ENCODE measurements around the gene TACR3. TPM values are rescaled to one million over a fixed set of nuclear protein-coding genes. Genes with fewer than 3 reads are reported as not detected.
"Not testable (repeated sequence)": the region's sequence is repeated elsewhere in the genome, so short reads cannot be mapped to it uniquely, and the experiment has no call there.

Gene TACR3
- total and polyA plus RNA-seq, 12 donors, result under 0.01 to 0.13 TPM; not detected in 10

GRCh38 chr4:103753868-103754653, 34.3 kb upstream of the TACR3 start:
- Histone ChIP-seq H3K27ac (no peak overlapping the region), H3K36me3 (replicated peaks in 1 of 2) (no peaks in the 10 kb centered on the region), H3K27me3 (no peaks in the 10 kb centered on the region), H3K4me1 (replicated peaks in 1 of 2) (no peaks in the 10 kb centered on the region), H3K4me3 (no peak overlapping the region), H3K9me3 (replicated peaks in 1 of 3) (no peaks in the 10 kb centered on the region)
- intact Hi-C loops (cut with DNase I), result no loop called here
- TF ChIP-seq POLR2A (IDR thresholded peaks at IDR 0.05) (no peak), CTCF (IDR thresholded peaks at IDR 0.05) (no peak)
- WGBS, 4 donors, result 70 to 83% (median 80%) methylated on average over 3 to 7 of the region's 7 CpGs
- DNase-seq, result no peak

GRCh38 chr4:103723150-103723549, 3.4 kb upstream of the TACR3 start:
- H3K27me3 ChIP-seq; H3K4me1 ChIP-seq (replicated peaks in 1 of 2); H3K9me3 ChIP-seq (replicated peaks in 1 of 3); H3K4me3 ChIP-seq; intact Hi-C loops (cut with DNase I); H3K27ac ChIP-seq; DNase-seq; H3K36me3 ChIP-seq (replicated peaks in 1 of 2): not testable (repeated sequence)
- WGBS, 4 donors, result 91 to 97% (median 96%) methylated on average over 8 to 27 of the region's 27 CpGs

GRCh38 chr4:103721251-103721650, 1.5 kb upstream of the TACR3 start:
- DNase-seq, result no peak
- Histone ChIP-seq H3K27ac (no peak overlapping the region), H3K4me1 (replicated peaks in 1 of 2) (no peaks in the 10 kb centered on the region), H3K36me3 (replicated peaks in 1 of 2) (no peaks in the 10 kb centered on the region), H3K27me3 (no peaks in the 10 kb centered on the region), H3K9me3 (replicated peaks in 1 of 3) (peaks cover 0 to 5% (median 0%) of the 10 kb centered on the region in 3 donors), H3K4me3 (no peak overlapping the region)
- intact Hi-C loops (cut with DNase I), result no loop called here
- 70 to 91% (median 89%) methylated on average over 3 of the region's 3 CpGs for WGBS, 4 donors
- TF ChIP-seq POLR2A (IDR thresholded peaks at IDR 0.05) (no peak), CTCF (IDR thresholded peaks at IDR 0.05) (no peak)

- no peaks in the 10 kb centered on the region for H3K4me1 ChIP-seq (replicated peaks in 1 of 2)
- peaks cover 0 to 5% (median 0%) of the 10 kb centered on the region in 3 donors for H3K9me3 ChIP-seq (replicated peaks in 1 of 3)
- H3K27me3 ChIP-seq, result no peaks in the 10 kb centered on the region
- no peak overlapping the region for H3K4me3 ChIP-seq
- intact Hi-C loops (cut with DNase I), result no loop called here
- no peak overlapping the region for H3K27ac ChIP-seq
- no peak for DNase-seq
- WGBS, 4 donors, result 52 to 73% (median 65%) methylated on average over 8 of the region's 8 CpGs
- H3K36me3 ChIP-seq (replicated peaks in 1 of 2), result no peaks in the 10 kb centered on the region
- TF ChIP-seq POLR2A (IDR thresholded peaks at IDR 0.05) (no peak), CTCF (IDR thresholded peaks at IDR 0.05) (no peak)
Observed at GRCh38 chr4:103720661-103721060, 876 bp upstream of the TACR3 start.

Data from adrenal gland (tissue), 12 donors.